ENCODE measurements around the gene HDAC9.

The HDAC9 gene

DNA sequence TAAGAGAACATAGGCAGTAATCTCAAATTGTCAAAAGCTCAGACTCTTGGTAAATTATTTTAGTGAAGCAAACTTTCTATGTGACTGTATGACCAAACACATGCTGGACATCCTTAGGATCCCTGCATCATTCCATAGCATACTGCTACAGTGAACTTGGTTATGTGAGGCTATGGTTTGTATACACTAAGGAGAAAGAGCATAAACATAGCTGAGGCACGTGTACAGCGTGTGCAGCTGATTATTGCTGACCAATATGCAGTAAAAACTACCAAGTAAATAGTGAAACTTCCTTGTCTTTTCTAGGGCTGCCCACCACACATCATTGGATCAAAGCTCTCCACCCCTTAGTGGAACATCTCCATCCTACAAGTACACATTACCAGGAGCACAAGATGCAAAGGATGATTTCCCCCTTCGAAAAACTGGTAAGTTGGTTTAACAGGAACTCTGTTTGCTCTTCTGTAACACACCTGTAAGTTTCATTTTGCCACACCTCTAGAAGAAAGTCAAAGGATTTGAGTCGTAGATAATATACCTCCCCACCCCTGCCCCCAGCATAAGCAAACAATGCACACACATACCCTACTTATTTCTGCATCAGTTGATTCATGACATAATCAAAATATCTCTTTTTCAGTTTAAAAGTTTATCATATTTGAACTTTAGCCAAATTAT, 98.2 kb downstream of the HDAC9 start:
- DNase-seq (ENCODE audit: low read depth): no peak

DNA sequence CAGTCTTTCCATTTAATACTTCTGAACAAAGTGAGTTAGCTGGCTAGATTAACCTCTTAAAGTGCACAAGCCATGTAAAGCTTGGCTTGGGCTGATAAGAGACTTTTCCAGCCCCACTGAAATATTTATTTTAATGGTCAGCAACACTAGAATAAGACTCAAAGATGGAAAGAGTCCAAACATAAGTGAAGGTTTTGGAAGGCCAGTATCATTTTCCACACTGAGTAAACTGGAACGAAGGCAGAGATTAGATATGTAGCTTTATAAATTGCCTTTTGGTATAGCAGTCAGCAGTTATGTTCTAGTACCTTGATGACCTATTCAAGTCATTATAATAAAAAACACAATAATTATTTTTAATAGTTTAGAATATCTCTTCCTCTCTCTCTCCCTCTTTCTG, 102.2 kb downstream of the HDAC9 start:
- no peak for DNase-seq (ENCODE audit: low read depth)

DNA sequence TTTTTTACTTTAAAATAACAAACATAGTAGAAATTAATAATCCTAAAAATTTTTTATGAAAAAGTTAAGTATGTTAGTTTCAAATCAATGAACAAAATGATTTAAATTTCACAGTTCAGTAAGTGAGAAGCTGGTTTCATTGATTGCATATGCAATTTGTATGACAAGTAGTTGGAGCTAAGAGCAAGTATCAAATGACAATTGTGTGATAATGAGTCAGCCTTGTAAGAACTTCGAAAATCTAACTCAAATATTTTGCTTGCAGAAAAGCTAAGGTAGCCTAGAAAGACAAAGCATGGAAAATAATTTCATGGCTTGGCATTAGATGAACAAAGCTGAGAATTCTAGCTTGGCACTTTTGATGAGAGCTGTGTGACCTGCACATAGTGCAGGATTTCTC, 111.5 kb downstream of the HDAC9 start:
- peak; percentile 49 for DNase-seq (ENCODE audit: low read depth)

- peak; percentile 67 for DNase-seq (ENCODE audit: low read depth)
Observed at GRCh38 chr7:18610331-18610948, 114.9 kb downstream of the HDAC9 start.

DNA sequence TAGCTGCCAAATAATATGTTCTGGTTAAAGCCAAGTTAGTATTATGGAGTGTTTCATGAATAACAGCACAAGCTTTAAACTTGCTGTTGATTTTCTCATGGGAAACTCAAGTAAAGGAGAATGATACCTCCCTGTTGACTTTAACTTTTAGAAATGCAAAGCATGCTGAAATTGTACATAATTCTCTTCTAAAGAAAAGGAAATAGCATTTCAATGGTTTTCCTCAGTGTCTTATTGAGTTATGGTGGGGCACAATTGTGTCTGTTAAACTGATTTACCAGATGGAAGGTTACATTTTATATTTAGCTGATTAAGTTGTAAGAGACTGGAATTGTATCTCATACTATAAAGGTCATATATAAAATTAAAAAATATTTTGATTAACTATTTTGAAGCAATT, 119.3 kb downstream of the HDAC9 start:
- DNase-seq (ENCODE audit: low read depth): no peak

DNA sequence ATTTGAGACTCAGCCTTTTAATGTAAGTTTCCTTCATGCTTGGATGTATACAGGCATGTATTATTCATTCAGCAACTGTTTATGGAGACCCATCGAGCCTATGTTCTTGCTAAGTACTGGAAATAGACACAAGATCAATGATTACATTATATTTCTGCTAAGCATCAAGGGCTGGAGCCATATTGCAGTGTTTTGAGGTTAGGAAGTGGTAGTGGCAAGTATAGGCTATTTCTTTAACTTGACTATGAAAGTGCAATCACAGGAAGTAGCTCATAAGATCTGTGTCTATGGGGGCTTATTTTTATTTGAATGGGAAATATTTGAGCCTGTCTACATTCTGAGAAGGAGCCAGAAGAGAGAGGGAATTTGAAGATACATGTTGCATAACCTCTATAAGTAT, 123.8 kb downstream of the HDAC9 start:
- no peak for DNase-seq (ENCODE audit: low read depth)

- no peak for DNase-seq (ENCODE audit: low read depth)
Observed at GRCh38 chr7:18623389-18623788, 127.8 kb downstream of the HDAC9 start.

- DNase-seq (ENCODE audit: low read depth): no peak
Observed at GRCh38 chr7:18624459-18624858, 128.9 kb downstream of the HDAC9 start.

DNA sequence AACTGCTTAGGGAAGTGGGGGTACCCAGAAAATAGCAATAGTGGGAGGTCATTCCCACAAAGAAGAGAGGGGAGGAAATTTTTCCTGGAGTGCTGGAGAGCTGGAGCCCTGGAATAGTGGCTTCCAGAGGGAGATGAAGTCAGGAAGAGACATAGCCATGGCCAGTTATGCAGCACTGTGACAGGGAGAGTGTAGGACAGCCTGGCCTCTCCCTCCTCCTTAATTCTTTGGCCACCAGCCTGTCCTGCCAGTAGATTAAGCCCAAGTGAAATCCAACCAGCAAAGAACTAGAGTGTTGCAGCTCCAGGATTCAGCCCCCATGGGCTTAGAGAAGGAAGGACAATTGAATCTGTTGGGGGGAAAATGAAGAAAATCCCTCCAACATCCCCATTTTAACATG, 130.5 kb downstream of the HDAC9 start:
- no peak for DNase-seq (ENCODE audit: low read depth)

GRCh38 chr7:18626717-18627116, 131.2 kb downstream of the HDAC9 start:
- no peak for DNase-seq (ENCODE audit: low read depth)

DNA sequence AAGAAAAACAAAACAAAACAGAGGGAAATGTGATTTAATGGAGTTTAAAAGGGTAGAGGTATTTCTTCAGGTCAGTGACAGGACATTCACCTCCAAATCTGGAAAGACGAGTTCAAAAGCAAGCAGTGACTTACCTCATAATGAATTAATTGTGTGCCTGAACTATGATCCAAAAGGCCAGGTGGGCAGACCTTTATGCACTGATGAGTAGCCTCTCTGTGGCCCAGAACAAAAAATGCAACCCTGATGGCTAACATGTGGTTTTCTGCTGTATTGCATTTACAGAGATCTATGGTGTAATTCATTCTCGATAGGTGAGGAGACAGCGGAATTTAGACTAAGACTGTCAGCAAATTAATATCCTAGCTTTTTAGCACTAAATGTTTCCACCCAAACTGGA, 142.0 kb downstream of the HDAC9 start:
- DNase-seq (ENCODE audit: low read depth): no peak

DNA sequence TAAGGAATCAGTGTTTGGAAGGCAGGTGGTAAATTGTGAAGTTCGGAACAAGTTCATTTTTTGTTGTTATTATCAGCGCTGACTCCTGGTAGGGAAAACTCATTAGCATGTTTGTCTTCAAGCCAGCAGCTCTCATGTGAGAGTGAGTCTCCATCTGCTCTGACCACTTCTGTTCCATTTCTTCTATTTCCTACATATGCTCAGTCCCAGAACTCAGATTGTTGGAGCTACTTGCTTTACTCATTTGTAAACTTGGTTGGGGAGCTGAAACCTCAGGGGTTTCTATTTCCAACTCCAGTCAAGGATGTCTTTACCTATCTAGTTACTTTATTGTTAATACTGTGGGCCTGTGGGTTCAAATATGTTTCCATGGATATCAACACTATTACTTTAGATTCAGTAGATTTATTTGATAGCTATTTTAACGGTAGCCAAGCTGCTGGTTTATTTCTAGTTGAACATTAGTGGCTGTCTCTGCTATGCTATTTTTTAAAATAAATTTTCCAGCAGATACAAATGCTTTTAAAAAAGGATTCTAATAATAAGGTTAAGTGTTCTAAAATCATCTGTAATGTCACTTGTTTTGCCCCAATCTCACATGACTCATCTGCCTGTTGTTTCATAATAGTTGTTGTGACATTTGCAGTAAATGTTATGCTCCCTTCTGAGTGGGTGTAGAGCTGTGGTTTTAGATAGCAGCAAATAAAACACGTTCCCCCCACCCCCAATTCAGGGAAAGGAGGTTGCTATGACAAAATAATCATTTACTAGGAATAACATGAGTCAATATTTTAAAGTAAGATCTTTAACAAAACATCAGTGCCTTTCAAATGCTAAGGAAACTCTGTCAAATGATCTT, 143.3 kb downstream of the HDAC9 start:
- peak; percentile 47 for DNase-seq (ENCODE audit: low read depth)

GRCh38 chr7:18639711-18640110, 144.2 kb downstream of the HDAC9 start:
- DNase-seq (ENCODE audit: low read depth): no peak

- DNase-seq (ENCODE audit: low read depth): no peak
Observed at GRCh38 chr7:18644981-18645380, 149.4 kb downstream of the HDAC9 start.

GRCh38 chr7:18647582-18647981, 152.0 kb downstream of the HDAC9 start:
- no peak for DNase-seq (ENCODE audit: low read depth)

DNA sequence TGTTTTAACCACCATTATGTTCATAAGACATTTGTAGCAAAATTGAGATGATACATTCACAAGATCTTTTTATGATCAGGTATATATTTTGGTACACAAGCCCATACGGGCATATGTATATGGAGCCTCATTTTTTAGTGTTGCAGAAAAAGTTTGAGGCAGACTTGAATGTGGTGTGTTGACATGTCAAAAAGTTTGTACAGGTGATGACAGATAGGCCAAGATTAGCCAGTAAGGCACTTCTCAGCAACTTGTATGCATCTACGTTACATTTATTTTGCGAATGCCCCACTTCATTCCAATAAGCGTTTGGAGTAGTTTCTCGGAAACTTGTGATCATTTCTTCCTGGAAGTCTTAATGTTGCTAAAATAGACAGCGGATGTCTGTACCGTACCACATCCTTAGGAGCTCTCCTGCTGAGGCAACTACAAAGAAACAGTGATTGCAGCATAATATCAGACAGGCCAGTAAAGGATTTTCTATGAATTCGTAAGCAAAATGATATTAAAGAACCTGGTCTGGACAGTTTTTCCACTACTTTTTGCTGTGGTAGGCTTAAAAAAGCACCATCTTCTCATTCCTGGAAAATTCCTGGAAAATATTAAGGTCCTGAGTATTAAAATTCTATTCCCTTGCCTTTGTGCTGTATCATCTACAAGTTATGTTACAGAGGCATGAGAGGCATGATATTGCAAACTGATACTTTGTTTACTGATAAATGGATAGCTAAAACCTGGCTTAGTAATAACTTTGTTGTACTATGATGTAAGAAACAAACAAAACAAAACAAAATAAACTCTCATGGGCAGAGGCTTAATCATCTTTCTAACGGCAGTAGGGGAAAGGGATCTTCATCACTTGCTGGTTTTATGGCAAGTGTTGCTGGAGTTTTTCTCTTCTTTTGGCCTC, 153.6 kb downstream of the HDAC9 start:
- DNase-seq (ENCODE audit: low read depth): no peak

GRCh38 chr7:18653381-18654155, 158.0 kb downstream of the HDAC9 start:
- DNase-seq (ENCODE audit: low read depth): no peak

GRCh38 chr7:18654709-18655108, 159.2 kb downstream of the HDAC9 start:
- no peak for DNase-seq (ENCODE audit: low read depth)

GRCh38 chr7:18655506-18655905, 160.0 kb downstream of the HDAC9 start:
- no peak for DNase-seq (ENCODE audit: low read depth)

DNA sequence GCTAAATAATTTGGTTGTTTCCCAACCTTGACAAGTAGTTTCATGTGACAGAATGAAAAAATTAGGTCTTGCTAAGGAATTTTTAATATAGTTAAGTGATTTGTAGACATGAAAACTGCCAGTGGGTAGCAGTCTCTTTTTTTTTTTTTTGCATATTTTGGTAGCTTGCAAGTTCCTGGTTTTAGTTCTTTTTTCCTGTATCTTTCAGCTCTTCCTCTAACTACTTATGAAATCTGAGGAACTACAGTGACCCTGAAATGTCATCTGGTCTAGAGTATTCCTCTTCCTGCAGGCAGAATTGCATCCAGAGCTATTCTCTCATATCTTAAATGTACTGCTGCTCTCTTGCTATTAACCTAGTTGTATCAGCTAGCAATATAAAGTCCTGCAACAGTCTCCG, 160.4 kb downstream of the HDAC9 start:
- DNase-seq (ENCODE audit: low read depth): no peak

DNA sequence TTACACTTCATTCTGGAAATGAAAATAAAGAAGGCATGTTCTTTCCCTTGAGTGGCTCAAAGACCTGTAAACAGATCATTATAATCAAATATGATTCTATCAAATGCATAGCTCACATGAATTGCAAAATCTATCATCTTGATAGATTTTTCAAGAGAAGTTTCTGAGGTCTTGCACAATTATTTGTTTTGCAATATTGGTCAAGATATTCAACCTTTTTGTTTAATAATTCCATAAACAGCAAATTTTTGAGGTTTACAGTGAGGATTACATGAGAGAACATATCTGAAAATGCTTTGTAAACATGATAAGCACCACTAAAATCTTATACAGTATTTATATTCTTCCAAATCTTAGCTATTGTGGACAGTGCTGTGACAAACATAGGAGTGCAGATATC, 160.8 kb downstream of the HDAC9 start:
- DNase-seq (ENCODE audit: low read depth): no peak
